ENCODE measurements around the gene CD48. TPM values are rescaled to one million over a fixed set of nuclear protein-coding genes. Genes with fewer than 3 reads are reported as not detected.
"Not testable (repeated sequence)": the region's sequence is repeated elsewhere in the genome, so short reads cannot be mapped to it uniquely, and the experiment has no call there.

Gene CD48
- total RNA-seq, 1 experiment from 2014 or later, result not detected

- no peak for DNase-seq (ENCODE audit: low spot score)
These were observed 30.2 kb upstream of the CD48 start for GRCh38 chr1:160741612-160742348.

- DNase-seq (ENCODE audit: low spot score), result no peak
These were observed 29.5 kb upstream of the CD48 start for GRCh38 chr1:160741092-160741501.

GRCh38 chr1:160740133-160740688, 28.6 kb upstream of the CD48 start:
- no peak for DNase-seq (ENCODE audit: low spot score)

DNA sequence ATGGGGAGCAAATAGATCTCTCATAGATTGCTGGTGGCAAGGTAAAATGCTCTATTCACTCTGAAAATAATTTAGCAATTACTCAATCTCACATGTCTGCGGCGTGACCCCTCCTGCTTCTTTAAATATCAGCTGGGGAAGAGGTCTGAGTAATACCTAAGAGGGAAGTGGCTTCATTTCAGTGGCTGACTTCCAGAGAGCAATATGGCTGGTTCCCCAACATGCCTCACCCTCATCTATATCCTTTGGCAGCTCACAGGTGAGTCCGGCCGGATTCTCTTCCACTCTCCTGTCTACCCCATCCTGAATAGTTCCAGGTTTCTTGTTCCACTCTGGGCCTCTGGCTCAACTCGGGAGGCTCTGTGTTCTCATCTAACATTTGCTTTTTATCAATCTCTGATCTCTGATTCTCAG, 27.5 kb upstream of the CD48 start, which contains the start of gene SLAMF7:
Gene SLAMF7 (plus strand): TSS at position 150 of the 414 bp plus-strand sequence. CDS start 55 bp downstream, at position 205.
- peak; percentile 74 for DNase-seq (ENCODE audit: low spot score)

DNA sequence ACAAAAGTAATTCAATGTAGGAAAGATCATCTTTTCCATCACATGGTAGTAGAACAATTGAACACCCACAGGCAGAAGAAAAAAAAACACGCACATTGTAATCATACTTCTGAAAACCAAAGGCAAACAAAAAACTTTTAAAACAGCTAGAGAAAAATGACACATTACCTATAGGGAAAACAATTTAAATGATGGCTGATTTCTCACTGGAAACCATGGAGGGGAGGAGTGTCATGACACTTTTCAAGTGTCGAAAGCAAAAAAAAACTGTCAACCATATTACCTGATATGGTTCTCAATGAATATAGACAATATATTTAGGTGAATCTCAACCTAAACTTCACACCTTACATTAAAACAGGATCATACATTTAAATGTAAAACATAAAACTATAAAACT, 26.6 kb upstream of the CD48 start:
- DNase-seq (ENCODE audit: low spot score), result no peak

GRCh38 chr1:160734301-160734700, 22.7 kb upstream of the CD48 start:
- no peak for DNase-seq (ENCODE audit: low spot score)

DNA sequence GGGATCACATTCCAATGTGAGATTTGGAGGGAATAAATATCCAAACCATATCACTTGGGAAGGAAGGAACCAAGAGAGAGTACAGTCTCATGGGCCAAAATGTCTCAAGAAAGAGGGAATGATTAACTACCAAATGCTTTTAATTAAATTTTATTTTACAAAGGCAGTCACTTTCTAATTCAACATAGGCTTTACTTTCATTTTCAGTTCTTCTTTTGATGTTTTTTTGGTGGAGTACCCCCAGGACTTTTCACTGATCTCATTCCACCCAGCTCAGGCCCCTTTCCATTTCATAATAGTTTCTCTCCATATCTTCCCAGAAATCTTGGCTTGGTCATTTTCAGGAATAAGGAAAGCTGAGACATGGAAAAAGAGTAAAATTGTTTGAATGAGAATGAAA, 22.3 kb upstream of the CD48 start:
- no peak for DNase-seq (ENCODE audit: low spot score)

GRCh38 chr1:160731990-160732389, 20.4 kb upstream of the CD48 start:
- no peak for DNase-seq (ENCODE audit: low spot score)

GRCh38 chr1:160731564-160731963, 19.9 kb upstream of the CD48 start:
- DNase-seq (ENCODE audit: low spot score), result not testable (repeated sequence)

DNA sequence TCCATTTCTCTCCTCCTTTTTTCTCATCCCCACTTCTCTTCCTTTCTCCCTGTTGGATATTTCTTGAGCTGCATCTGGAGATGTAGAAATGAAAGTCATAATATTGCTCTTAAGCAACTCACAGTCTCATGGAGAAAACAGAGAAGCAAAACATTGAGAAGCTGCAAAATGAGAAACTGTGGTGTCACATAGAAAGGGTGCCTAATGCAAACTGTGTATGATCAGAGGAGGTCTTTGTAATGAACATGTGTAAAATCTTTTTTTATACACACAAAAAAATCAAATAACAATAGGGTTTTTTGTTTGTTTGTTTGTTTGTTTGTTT, 15.7 kb upstream of the CD48 start:
- DNase-seq (ENCODE audit: low spot score), result no peak

- peak; percentile 85 for DNase-seq (ENCODE audit: low spot score)
These were observed 15.1 kb upstream of the CD48 start for GRCh38 chr1:160726498-160727315.

DNA sequence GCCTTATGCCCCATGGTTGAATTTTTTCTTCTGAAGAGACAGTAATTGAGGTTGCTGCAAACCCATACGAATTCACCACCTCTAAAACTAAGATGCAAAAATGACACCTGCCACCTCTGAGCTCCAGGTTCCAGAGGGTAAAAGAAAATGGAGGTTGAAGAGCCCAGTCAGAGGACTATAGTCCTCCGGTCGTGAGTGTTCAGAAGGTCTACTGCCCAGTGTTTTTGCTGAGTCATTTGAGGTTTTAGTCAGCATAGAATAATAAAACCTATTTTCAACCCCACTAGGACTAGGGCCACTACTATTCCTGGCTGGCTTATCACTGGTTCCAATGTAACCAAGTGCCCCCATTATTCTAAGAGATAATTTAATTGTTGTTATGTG, 14.5 kb upstream of the CD48 start:
- DNase-seq (ENCODE audit: low spot score), result peak; percentile 47

DNA sequence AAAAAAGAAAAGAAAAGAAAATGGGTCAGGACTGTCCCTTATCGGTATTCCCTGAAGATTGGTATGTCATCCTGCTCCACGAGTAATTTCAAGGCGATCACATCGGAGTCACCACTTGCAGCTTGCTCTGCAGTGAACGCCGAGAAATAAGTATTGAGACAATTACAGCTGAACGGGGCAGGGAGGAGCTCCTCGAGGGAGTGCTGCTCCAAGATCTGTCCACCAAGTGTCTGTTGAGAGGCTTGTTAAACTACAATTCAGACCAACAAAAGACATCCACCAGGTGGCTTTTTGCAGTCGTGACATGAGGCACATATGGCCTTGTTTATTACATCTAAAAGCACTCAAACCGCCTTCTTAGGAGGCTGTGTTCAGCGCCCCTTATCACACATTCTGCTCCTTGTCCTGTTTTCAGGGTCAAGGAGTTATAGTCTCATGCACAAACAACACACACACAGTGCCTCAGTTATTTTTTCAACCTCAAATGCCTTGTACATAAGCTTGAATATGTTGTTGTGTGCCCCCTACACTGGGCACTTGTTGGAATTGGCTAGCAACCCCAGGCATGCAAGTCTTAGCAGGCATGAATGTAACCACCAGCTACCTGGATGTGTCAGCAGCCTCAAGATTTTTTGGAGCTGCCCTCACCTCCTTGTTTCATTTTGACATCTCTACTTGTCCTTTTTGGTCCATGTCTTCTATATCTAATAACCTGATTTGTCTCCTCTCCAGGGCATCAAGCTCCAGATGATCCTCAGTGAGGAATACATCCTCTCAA, 13.0 kb upstream of the CD48 start:
- DNase-seq (ENCODE audit: low spot score), result no peak

DNA sequence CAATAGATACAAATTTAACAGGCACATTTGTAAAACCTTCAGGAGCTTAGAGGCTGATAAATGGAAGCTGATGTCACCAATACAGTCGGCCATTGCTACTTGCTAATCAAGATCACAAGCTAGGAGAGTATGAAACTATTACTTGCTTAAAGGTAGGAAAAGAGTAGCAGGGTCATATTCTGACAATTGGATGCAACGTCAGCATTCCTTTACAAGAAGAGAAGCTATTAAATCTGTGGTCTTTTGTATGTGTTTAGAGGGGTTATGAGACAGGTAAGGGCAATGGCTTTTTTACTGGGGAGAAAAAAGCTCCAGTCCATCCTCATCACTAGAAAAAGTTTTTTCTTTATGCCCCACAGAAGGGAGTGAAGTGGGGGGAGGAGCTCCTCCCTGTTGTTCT, 11.7 kb upstream of the CD48 start:
- DNase-seq (ENCODE audit: low spot score), result no peak

DNA sequence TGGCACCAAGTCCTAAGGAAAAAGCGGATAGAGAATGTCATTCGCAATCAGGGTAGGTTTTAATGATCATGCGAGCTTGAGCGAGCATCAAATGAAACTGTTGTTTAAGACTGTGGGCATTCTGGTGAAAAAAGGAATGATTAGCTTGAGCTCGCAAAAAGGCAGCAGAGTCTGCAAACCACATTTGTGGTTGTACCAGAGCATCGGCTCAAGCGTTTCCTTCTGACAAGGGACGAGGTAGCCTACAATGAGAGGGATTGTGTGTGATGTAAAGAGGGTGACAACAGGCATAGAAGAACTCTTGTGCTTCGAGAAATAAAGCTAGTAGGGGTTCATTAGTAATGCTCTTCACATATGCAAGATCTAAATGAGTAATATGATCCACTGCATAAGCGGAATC, 11.1 kb upstream of the CD48 start:
- DNase-seq (ENCODE audit: low spot score), result no peak

DNA sequence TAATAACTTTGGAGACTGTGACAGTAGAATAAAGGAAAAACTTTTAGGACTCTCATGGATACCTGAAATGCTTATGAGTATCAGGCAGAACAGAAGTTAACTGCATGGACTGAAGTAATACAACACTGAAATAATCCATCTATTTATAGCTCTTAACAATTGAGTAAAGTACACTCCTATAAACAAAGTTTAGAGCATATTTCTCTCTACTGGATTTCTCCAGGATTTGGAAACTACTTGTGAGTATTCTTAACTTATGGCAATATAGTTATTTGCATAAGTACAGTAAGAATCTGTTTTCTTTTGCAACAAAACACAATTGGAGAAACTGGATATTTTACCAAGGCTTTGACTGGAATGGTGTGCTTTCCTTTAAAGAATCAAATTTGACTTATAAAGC, 9.9 kb upstream of the CD48 start:
- no peak for DNase-seq (ENCODE audit: low spot score)

GRCh38 chr1:160720356-160721085, 8.9 kb upstream of the CD48 start:
- DNase-seq (ENCODE audit: low spot score), result peak; percentile 36

- DNase-seq (ENCODE audit: low spot score), result no peak
These were observed 6.6 kb upstream of the CD48 start for GRCh38 chr1:160718210-160718609.

DNA sequence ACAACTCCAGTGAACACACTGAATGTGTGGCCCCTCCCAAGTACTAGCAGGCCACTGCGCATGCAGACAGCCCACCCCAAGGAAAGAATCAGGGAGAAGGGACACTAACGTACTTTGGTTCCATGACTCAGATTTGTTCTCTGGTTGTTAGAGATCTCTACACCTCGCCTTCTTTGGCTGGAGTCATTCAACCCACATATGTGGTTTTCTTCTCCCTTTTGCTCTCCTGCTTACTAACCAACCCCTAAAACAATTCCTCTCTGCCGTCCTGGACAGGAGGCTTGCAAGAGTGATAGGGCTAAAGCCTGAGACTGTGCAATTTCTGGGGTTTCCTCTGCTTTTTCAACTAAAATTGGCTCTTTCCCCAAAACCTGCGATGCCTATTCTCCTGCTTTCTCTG, 5.7 kb upstream of the CD48 start:
- DNase-seq (ENCODE audit: low spot score), result no peak

DNA sequence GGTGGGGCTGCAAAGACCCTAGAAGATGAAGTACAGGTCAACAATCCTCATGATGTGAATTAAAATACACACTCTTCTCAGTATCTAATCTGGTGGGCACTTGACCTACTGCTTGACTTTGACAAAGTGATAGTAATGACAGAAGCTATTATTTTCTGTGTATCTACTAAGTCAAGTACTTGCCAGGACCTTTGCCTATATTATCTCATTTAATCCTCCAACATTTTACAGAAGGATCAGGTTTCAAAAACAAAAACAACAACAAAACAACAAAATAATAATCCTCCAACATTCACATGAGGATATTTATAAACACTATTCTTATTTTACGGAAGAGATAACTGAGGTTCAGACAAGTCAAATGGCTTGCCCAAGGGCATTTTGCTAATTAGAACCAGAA, 4.4 kb upstream of the CD48 start:
- DNase-seq (ENCODE audit: low spot score), result no peak

DNA sequence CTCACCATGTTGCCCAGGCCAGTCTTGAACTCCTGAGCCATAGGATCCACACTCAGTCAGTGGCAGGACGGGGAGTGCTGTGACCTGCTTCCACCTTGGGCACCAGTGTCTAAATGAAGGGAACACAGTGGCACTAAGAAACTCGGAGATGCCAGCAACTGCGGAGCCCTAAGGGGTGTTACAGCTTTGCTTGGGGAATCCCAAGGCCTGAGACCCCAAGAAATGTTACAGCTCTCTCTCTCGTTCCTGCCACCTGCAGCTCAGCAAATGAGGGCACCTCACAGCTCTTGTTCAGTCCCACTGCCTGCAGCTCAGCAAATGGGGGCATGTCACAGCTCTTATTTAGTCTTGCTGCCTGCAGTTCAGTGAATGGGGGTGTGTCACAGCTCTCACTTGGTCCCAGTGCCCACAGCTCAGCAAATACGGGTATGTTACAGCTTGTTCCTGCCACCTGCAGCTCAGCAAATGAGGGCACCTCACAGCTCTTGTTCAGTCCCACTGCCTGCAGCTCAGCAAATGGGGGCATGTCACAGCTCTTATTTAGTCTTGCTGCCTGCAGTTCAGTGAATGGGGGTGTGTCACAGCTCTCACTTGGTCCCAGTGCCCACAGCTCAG, 2.5 kb upstream of the CD48 start:
- DNase-seq (ENCODE audit: low spot score), result not testable (repeated sequence)

Data from A172 (cell line).